ENCODE data around the gene N4BP3. TPM values are rescaled to one million over a fixed set of nuclear protein-coding genes. Genes with fewer than 3 reads are reported as not detected.

The N4BP3 gene
- total and polyA plus RNA-seq, 2 experiments from 2014 or later: 9.8 to 58.2 TPM

DNA sequence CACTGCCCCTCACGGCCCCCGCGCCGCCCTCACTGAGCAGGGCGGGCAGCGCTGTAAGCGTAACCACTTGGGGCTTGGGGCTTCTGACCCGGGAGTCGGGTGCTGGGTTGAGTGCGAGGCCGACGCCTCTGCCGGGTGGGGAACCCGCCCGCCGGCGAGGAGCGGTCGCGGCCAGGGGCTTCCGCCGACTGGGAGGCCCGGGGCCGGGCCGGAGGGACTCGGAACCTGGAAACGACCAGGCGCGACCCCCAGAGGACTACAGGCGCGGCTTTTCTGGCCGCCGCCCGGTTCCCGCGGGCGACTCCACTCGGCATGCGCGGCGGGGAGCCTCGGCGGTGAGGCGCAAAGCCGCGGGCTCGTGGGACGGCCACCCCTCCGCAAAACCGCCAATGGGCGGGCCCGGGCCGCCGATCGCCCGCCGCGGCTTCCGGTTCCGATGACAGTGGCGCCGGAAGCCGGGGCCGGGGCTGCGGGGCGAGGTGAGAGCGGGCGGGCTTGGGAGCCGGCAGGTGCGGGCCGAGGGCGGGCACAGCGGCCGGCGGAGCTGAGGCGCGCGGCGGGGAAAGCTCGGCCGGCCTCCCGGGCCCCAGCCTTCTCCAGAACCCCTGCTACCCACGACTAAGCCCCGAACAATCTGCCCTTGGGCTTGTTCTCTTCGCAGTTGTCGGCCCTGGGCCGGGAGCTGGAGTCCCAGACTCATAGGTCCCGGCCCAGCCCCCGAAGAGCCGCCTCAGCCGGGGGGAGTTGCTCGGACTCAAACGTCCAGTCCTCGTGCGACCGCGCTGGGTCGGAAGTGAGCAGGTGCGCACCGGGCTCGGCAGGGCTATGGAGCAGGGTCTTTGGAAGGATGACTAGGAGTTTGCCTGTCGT is 17.5 kb downstream of the N4BP3 start, which contains the start of gene RMND5B:
Gene RMND5B, plus strand, starts transcription at position 439 of the 870 bp plus-strand sequence. CDS start 7,106 bp downstream, outside the sequence.
- H3K36me3 Mint-ChIP-seq (ENCODE audit: low read depth): peaks cover 51% of the 10 kb centered on the region
- ATAC-seq: peak; percentile 65

More for the DNA sequence above, 17.5 kb downstream of the N4BP3 start, which contains the start of gene RMND5B:
- H3K27ac ChIP-seq (ENCODE audit: low read depth): peak within 1 kb of the TSS; percentile 99
- peak; percentile 89 for DNase-seq (ENCODE audit: low spot score)
- no peaks in the 10 kb centered on the region for H3K27me3 ChIP-seq (ENCODE audit: insufficient read depth)
- H3K36me3 ChIP-seq (ENCODE audit: insufficient read depth): peaks cover 10% of the 10 kb centered on the region
- H2AFZ ChIP-seq: no peak within 1 kb of the TSS
- peaks cover 3% of the 10 kb centered on the region; the same call in 1 of the 3 replicates for H3K9me3 Mint-ChIP-seq
- H3K27me3 Mint-ChIP-seq (ENCODE audit: insufficient read depth, low read depth, poor library complexity): peaks cover 17% of the 10 kb centered on the region
- H3K4me1 Mint-ChIP-seq: peaks cover 60% of the 10 kb centered on the region
- H4K20me1 ChIP-seq (replicated peaks; ENCODE audit: insufficient read depth): peaks cover 7% of the 10 kb centered on the region
- peak; percentile 61 for TF ChIP-seq POLR2AphosphoS5 (IDR thresholded peaks at IDR 0.05; ENCODE audit: low read depth)
- TF ChIP-seq, protein P1, sequence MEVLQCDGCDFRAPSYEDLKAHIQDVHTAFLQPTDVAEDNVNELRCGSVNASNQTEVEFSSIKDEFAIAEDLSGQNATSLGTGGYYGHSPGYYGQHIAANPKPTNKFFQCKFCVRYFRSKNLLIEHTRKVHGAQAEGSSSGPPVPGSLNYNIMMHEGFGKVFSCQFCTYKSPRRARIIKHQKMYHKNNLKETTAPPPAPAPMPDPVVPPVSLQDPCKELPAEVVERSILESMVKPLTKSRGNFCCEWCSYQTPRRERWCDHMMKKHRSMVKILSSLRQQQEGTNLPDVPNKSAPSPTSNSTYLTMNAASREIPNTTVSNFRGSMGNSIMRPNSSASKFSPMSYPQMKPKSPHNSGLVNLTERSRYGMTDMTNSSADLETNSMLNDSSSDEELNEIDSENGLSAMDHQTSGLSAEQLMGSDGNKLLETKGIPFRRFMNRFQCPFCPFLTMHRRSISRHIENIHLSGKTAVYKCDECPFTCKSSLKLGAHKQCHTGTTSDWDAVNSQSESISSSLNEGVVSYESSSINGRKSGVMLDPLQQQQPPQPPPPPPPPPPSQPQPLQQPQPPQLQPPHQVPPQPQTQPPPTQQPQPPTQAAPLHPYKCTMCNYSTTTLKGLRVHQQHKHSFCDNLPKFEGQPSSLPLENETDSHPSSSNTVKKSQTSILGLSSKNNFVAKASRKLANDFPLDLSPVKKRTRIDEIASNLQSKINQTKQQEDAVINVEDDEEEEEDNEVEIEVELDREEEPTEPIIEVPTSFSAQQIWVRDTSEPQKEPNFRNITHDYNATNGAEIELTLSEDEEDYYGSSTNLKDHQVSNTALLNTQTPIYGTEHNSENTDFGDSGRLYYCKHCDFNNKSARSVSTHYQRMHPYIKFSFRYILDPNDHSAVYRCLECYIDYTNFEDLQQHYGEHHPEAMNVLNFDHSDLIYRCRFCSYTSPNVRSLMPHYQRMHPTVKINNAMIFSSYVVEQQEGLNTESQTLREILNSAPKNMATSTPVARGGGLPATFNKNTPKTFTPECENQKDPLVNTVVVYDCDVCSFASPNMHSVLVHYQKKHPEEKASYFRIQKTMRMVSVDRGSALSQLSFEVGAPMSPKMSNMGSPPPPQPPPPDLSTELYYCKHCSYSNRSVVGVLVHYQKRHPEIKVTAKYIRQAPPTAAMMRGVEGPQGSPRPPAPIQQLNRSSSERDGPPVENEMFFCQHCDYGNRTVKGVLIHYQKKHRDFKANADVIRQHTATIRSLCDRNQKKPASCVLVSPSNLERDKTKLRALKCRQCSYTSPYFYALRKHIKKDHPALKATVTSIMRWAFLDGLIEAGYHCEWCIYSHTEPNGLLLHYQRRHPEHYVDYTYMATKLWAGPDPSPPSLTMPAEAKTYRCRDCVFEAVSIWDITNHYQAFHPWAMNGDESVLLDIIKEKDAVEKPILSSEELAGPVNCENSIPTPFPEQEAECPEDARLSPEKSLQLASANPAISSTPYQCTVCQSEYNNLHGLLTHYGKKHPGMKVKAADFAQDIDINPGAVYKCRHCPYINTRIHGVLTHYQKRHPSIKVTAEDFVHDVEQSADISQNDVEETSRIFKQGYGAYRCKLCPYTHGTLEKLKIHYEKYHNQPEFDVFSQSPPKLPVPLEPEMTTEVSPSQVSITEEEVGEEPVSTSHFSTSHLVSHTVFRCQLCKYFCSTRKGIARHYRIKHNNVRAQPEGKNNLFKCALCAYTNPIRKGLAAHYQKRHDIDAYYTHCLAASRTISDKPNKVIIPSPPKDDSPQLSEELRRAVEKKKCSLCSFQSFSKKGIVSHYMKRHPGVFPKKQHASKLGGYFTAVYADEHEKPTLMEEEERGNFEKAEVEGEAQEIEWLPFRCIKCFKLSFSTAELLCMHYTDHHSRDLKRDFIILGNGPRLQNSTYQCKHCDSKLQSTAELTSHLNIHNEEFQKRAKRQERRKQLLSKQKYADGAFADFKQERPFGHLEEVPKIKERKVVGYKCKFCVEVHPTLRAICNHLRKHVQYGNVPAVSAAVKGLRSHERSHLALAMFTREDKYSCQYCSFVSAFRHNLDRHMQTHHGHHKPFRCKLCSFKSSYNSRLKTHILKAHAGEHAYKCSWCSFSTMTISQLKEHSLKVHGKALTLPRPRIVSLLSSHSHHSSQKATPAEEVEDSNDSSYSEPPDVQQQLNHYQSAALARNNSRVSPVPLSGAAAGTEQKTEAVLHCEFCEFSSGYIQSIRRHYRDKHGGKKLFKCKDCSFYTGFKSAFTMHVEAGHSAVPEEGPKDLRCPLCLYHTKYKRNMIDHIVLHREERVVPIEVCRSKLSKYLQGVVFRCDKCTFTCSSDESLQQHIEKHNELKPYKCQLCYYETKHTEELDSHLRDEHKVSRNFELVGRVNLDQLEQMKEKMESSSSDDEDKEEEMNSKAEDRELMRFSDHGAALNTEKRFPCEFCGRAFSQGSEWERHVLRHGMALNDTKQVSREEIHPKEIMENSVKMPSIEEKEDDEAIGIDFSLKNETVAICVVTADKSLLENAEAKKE (CRISPR knock-in tag; IDR thresholded peaks at IDR 0.05): no peak
- no peak for TF ChIP-seq NANOG (IDR thresholded peaks at IDR 0.05; ENCODE audit: borderline replicate concordance)
- no peak for TF ChIP-seq ZNF114 (CRISPR knock-in tag; IDR thresholded peaks at IDR 0.05)
- TF ChIP-seq, protein P2, sequence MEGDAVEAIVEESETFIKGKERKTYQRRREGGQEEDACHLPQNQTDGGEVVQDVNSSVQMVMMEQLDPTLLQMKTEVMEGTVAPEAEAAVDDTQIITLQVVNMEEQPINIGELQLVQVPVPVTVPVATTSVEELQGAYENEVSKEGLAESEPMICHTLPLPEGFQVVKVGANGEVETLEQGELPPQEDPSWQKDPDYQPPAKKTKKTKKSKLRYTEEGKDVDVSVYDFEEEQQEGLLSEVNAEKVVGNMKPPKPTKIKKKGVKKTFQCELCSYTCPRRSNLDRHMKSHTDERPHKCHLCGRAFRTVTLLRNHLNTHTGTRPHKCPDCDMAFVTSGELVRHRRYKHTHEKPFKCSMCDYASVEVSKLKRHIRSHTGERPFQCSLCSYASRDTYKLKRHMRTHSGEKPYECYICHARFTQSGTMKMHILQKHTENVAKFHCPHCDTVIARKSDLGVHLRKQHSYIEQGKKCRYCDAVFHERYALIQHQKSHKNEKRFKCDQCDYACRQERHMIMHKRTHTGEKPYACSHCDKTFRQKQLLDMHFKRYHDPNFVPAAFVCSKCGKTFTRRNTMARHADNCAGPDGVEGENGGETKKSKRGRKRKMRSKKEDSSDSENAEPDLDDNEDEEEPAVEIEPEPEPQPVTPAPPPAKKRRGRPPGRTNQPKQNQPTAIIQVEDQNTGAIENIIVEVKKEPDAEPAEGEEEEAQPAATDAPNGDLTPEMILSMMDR (conservative IDR thresholded peaks at IDR 0.05; ENCODE audit: low read depth in 2 of 2): no peak
- peak; percentile 58; the same call in 1 of the 2 replicates for TF ChIP-seq CREB1 (CRISPR knock-in tag; IDR thresholded peaks at IDR 0.05; ENCODE audit: low read depth)
- no peak for TF ChIP-seq STAT1 (IDR thresholded peaks at IDR 0.05; ENCODE audit: unreplicated experiment)
- no peak for TF ChIP-seq ZNF331 (CRISPR knock-in tag; IDR thresholded peaks at IDR 0.05; ENCODE audit: low read depth)
- TF ChIP-seq, protein P3, sequence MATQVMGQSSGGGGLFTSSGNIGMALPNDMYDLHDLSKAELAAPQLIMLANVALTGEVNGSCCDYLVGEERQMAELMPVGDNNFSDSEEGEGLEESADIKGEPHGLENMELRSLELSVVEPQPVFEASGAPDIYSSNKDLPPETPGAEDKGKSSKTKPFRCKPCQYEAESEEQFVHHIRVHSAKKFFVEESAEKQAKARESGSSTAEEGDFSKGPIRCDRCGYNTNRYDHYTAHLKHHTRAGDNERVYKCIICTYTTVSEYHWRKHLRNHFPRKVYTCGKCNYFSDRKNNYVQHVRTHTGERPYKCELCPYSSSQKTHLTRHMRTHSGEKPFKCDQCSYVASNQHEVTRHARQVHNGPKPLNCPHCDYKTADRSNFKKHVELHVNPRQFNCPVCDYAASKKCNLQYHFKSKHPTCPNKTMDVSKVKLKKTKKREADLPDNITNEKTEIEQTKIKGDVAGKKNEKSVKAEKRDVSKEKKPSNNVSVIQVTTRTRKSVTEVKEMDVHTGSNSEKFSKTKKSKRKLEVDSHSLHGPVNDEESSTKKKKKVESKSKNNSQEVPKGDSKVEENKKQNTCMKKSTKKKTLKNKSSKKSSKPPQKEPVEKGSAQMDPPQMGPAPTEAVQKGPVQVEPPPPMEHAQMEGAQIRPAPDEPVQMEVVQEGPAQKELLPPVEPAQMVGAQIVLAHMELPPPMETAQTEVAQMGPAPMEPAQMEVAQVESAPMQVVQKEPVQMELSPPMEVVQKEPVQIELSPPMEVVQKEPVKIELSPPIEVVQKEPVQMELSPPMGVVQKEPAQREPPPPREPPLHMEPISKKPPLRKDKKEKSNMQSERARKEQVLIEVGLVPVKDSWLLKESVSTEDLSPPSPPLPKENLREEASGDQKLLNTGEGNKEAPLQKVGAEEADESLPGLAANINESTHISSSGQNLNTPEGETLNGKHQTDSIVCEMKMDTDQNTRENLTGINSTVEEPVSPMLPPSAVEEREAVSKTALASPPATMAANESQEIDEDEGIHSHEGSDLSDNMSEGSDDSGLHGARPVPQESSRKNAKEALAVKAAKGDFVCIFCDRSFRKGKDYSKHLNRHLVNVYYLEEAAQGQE (IDR thresholded peaks at IDR 0.05; ENCODE audit: unreplicated experiment): no peak
- TF ChIP-seq EZH2phosphoT487 (IDR thresholded peaks at IDR 0.05; ENCODE audit: unreplicated experiment): no peak
- TF ChIP-seq, protein P4, sequence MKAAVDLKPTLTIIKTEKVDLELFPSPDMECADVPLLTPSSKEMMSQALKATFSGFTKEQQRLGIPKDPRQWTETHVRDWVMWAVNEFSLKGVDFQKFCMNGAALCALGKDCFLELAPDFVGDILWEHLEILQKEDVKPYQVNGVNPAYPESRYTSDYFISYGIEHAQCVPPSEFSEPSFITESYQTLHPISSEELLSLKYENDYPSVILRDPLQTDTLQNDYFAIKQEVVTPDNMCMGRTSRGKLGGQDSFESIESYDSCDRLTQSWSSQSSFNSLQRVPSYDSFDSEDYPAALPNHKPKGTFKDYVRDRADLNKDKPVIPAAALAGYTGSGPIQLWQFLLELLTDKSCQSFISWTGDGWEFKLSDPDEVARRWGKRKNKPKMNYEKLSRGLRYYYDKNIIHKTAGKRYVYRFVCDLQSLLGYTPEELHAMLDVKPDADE (IDR thresholded peaks at IDR 0.05): no peak
- TF ChIP-seq JUNB (IDR thresholded peaks at IDR 0.05; ENCODE audit: unreplicated experiment): no peak
- peaks cover 48% of the 10 kb centered on the region for H3K79me2 ChIP-seq (replicated peaks; ENCODE audit: insufficient read depth)
- peaks cover 17% of the 10 kb centered on the region; the same call in 1 of the 2 replicates for H3F3A ChIP-seq (replicated peaks; ENCODE audit: low read depth)
- peaks cover 20% of the 10 kb centered on the region for H3K4me1 ChIP-seq (ENCODE audit: insufficient read depth)
- H3K27ac Mint-ChIP-seq: peak within 1 kb of the TSS; percentile 96
- peak within 1 kb of the TSS; percentile 91 for H3K4me3 ChIP-seq
- H3K4me3 Mint-ChIP-seq: peak within 1 kb of the TSS; percentile 85
- H3K4me2 ChIP-seq: peak within 1 kb of the TSS; percentile 98
- no peaks in the 10 kb centered on the region for H3K9me2 ChIP-seq (ENCODE audit: insufficient read depth)
